ENCODE measurements around the gene MEIS2. TPM values are rescaled to one million over a fixed set of nuclear protein-coding genes. Genes with fewer than 3 reads are reported as not detected.

MEIS2 gene
- total and polyA plus RNA-seq, 2 experiments from 2014 or later, result 0.27 TPM; not detected in 1

DNA sequence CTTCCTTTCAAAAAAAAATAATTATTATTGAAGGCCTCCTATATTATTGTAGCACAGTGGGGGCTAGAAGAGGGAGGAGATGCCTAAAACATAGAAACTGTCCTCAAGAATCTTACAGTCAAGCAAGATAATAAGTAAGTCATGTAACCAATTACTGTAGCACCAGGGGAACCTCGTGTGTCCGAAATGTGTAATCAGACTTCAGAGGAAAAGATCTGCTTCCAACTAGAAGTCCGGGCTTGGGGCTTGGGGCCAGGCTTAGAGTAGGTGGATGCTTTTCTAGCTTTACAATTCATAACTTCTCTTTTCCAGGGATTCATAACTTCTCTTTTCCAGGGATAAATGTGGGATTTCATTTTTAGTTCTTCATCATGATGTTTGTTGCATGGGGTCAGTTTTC, 29.2 kb downstream of the MEIS2 start (continued):
- TF ChIP-seq, protein P1, sequence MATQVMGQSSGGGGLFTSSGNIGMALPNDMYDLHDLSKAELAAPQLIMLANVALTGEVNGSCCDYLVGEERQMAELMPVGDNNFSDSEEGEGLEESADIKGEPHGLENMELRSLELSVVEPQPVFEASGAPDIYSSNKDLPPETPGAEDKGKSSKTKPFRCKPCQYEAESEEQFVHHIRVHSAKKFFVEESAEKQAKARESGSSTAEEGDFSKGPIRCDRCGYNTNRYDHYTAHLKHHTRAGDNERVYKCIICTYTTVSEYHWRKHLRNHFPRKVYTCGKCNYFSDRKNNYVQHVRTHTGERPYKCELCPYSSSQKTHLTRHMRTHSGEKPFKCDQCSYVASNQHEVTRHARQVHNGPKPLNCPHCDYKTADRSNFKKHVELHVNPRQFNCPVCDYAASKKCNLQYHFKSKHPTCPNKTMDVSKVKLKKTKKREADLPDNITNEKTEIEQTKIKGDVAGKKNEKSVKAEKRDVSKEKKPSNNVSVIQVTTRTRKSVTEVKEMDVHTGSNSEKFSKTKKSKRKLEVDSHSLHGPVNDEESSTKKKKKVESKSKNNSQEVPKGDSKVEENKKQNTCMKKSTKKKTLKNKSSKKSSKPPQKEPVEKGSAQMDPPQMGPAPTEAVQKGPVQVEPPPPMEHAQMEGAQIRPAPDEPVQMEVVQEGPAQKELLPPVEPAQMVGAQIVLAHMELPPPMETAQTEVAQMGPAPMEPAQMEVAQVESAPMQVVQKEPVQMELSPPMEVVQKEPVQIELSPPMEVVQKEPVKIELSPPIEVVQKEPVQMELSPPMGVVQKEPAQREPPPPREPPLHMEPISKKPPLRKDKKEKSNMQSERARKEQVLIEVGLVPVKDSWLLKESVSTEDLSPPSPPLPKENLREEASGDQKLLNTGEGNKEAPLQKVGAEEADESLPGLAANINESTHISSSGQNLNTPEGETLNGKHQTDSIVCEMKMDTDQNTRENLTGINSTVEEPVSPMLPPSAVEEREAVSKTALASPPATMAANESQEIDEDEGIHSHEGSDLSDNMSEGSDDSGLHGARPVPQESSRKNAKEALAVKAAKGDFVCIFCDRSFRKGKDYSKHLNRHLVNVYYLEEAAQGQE (IDR thresholded peaks at IDR 0.05; ENCODE audit: unreplicated experiment), result no peak
- TF ChIP-seq NANOG (IDR thresholded peaks at IDR 0.05; ENCODE audit: borderline replicate concordance) (no peak), ZNF114 (CRISPR knock-in tag; IDR thresholded peaks at IDR 0.05) (no peak)

DNA sequence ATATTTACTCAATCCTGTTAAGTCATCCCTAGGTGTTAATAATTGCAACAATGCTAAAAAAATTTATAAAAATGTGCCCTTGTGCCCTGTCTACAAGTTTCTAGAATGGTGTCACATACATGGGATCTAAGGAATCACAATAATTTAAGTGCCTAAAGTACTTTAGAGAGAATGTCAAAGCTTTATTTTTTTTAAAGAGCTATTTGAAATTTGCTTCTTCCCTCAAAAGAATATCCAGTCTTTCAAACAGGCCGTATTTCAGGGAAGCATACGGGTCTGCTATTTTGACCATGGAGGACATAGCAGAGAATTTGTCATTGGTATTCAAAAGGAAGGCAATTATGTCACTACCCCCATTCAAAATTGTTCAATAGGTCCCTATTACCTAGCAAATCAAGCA, 29.7 kb downstream of the MEIS2 start:
- H3K4me1 ChIP-seq (ENCODE audit: insufficient read depth), result 0 out of 2 replicates have a peak, but pooled peaks cover 3% of the 10 kb centered on the region
- Mint-ChIP-seq H3K27ac (no peak overlapping the region), H3K4me1 (no peaks in the 10 kb centered on the region; the same call in 2 of the 3 replicates), H3K36me3 (ENCODE audit: low read depth) (no peaks in the 10 kb centered on the region), H3K4me3 (no peak overlapping the region), H3K27me3 (ENCODE audit: insufficient read depth, low read depth, poor library complexity) (no peaks in the 10 kb centered on the region), H3K9me3 (no peaks in the 10 kb centered on the region)
- no peak for ATAC-seq
- no peak overlapping the region for H3K27ac ChIP-seq (ENCODE audit: low read depth)
- H4K20me1 ChIP-seq (replicated peaks; ENCODE audit: insufficient read depth), result no peaks in the 10 kb centered on the region
- no peaks in the 10 kb centered on the region for H3K9me2 ChIP-seq (ENCODE audit: insufficient read depth)
- H3K27me3 ChIP-seq (ENCODE audit: insufficient read depth), result no peaks in the 10 kb centered on the region
- no peaks in the 10 kb centered on the region for H3F3A ChIP-seq (replicated peaks; ENCODE audit: low read depth)
- no peaks in the 10 kb centered on the region for H3K36me3 ChIP-seq (ENCODE audit: insufficient read depth)
- H3K4me3 ChIP-seq, result no peak overlapping the region
- no peak overlapping the region for H2AFZ ChIP-seq
- H3K4me2 ChIP-seq, result no peak overlapping the region
- DNase-seq (ENCODE audit: low spot score), result no peak
- H3K79me2 ChIP-seq (replicated peaks; ENCODE audit: insufficient read depth), result no peaks in the 10 kb centered on the region
- TF ChIP-seq ZNF114 (CRISPR knock-in tag; IDR thresholded peaks at IDR 0.05) (no peak), ZNF331 (CRISPR knock-in tag; IDR thresholded peaks at IDR 0.05; ENCODE audit: low read depth) (no peak), POLR2AphosphoS5 (IDR thresholded peaks at IDR 0.05; ENCODE audit: low read depth) (no peak), STAT1 (IDR thresholded peaks at IDR 0.05; ENCODE audit: unreplicated experiment) (no peak), CREB1 (CRISPR knock-in tag; IDR thresholded peaks at IDR 0.05; ENCODE audit: low read depth) (no peak)
- TF ChIP-seq, protein P2, sequence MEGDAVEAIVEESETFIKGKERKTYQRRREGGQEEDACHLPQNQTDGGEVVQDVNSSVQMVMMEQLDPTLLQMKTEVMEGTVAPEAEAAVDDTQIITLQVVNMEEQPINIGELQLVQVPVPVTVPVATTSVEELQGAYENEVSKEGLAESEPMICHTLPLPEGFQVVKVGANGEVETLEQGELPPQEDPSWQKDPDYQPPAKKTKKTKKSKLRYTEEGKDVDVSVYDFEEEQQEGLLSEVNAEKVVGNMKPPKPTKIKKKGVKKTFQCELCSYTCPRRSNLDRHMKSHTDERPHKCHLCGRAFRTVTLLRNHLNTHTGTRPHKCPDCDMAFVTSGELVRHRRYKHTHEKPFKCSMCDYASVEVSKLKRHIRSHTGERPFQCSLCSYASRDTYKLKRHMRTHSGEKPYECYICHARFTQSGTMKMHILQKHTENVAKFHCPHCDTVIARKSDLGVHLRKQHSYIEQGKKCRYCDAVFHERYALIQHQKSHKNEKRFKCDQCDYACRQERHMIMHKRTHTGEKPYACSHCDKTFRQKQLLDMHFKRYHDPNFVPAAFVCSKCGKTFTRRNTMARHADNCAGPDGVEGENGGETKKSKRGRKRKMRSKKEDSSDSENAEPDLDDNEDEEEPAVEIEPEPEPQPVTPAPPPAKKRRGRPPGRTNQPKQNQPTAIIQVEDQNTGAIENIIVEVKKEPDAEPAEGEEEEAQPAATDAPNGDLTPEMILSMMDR (conservative IDR thresholded peaks at IDR 0.05; ENCODE audit: low read depth in 2 of 2), result no peak
- TF ChIP-seq, protein P3, sequence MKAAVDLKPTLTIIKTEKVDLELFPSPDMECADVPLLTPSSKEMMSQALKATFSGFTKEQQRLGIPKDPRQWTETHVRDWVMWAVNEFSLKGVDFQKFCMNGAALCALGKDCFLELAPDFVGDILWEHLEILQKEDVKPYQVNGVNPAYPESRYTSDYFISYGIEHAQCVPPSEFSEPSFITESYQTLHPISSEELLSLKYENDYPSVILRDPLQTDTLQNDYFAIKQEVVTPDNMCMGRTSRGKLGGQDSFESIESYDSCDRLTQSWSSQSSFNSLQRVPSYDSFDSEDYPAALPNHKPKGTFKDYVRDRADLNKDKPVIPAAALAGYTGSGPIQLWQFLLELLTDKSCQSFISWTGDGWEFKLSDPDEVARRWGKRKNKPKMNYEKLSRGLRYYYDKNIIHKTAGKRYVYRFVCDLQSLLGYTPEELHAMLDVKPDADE (IDR thresholded peaks at IDR 0.05), result no peak
- TF ChIP-seq, protein P1 (IDR thresholded peaks at IDR 0.05; ENCODE audit: unreplicated experiment), result no peak
